HG02938 (cell line): ENCODE data around the gene PDE4A.
"Not testable (repeated sequence)": the region's sequence is repeated elsewhere in the genome, so short reads cannot be mapped to it uniquely, and the experiment has no call there.

ENCODE experiments used
- ATAC-seq: cut with Tn5 transposase; IDR thresholded peaks from one replicate; pipeline ENCODE4 v1.9.1; 2021; ENCODE audit warnings: mild to moderate bottlenecking, moderate library complexity; ENCODE audit not compliant: unreplicated experiment

Gene PDE4A

DNA sequence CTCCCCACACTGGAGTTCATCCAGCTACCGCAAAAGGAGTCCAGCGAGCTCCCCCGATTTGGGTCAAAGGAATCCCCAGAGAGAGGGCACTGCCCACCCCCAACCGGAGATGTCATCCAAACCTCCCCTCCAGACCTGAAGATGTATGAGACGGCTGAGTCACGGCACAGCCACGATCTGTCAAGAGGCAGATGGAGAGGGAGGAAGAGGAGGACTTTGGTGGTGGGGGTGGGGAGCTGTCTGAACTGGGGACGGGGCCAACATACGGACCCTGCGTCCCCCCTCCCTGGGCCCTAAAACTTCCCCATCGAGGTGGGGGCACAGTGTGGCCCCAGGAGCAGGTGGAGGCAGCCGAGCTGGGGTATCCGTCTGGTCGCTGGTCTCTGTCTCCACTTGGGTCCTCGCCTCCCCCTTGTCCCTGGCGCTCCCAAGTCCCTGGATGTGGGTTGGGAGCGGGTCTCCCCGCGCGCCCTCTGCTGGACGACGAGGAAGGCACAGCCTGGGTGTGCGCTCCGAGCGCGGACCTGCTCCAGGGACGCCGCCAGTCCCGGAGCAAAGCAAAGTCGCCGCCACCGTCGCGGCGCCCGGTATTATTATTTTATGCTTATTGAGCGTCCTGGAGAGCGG, 3.8 kb downstream of the PDE4A start:
- no peak for ATAC-seq

- no peak for ATAC-seq
Measured at GRCh38 chr19:10427169-10427568, 6.8 kb downstream of the PDE4A start.

- no peak for ATAC-seq
Measured at GRCh38 chr19:10428996-10429381, 8.7 kb downstream of the PDE4A start.

DNA sequence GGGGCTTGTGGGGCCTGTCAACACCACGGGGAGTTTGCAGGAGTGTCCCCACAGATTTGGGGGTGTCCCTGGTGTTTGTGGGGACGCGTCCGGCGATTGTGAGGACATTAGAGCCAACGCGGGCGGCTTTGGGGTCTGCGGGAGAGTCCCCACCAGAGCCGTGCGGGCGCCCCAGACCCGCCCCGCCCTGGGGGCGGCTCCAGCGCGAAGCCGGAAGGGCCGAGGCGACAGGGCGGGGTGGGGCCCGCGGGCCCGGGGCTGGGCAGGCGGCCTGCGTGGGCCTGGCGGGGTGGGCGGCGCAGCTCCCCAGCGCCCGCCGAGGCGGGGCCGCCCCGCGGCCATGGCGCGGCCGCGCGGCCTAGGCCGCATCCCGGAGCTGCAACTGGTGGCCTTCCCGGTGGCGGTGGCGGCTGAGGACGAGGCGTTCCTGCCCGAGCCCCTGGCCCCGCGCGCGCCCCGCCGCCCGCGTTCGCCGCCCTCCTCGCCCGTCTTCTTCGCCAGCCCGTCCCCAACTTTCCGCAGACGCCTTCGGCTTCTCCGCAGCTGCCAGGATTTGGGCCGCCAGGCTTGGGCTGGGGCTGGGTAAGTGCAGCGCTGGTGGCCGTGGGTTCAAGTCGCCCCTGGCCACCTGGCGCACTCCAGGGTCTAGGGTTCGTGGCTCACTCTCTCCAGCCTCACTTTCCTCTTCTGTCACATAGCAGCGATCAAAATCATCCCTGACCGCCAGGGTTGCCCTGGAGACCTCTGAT, 10.3 kb downstream of the PDE4A start:
- no peak for ATAC-seq

DNA sequence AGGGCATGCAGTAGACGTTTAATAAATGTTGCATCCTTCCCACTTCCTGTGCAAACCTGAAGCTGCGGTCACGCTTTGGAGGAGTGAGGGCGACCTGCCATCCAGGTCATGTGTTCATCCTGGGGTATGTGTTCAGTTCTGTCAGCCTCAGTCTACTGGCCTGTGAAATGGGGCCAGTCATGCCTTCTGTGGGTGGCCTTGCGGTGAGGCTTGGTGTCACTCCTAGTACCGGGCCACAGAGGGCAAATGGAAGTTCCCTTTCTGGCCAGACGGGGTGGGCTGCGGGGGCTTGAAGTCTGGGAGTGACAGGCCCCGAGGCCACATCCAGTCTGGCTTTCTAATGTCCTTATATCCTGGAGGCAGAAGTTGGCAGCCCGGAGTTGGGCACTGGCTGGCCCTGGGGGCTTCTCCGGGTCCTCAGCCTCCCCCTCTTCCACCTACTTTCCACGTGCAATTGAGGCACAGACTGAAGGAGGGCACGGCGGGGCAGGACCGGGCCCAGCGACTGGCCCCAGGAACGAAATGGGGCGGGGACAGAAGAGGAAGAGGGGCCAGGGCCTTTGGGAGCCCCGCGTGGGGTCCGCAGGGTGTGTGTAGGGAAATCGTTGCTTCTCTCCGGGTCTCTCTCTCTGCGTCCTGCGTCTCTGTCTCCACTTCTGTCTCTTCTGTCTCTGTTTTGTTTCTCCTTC, 11.1 kb downstream of the PDE4A start:
- ATAC-seq = no peak

DNA sequence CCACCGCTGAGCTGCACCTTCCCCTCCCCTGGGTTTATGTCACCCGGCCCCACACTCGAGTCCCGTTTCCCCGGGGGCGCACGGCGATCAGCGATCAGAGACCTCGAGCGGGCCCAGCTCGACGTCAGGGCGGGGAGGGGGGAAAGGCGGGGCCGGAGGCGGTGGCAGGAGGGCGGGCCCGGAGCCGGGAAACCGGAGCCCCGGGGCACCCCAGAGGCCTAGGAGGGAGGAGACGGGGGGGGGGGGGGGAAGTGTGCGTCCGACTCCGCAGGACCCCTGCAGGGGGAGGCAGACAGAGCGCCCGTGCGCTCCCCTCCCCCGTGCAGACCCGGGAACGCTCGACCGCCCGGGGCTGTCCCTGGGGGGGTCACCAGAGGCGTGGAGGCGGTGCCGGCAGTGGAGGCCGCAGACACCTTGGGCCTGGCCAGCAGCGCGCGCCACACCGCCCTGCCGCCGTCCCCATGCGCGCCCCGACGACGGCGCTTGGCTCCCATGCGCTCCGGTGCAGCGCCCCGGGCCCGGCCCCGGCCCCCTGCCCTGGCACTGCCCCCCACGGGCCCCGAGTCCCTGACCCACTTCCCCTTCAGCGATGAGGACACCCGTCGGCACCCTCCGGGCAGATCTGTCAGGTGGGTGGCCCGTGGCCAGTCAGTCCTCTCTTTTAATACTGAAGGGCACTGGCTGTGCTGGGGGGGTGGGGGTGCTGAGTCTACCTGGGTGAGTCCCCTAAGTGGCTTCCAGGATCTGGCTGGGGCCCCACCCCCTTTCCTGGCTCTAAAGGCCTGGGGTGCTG, 11.8 kb downstream of the PDE4A start:
- ATAC-seq = no peak

- ATAC-seq = no peak
Measured at GRCh38 chr19:10432736-10433130, 12.4 kb downstream of the PDE4A start.

GRCh38 chr19:10433131-10433536, 12.8 kb downstream of the PDE4A start:
- no peak for ATAC-seq

DNA sequence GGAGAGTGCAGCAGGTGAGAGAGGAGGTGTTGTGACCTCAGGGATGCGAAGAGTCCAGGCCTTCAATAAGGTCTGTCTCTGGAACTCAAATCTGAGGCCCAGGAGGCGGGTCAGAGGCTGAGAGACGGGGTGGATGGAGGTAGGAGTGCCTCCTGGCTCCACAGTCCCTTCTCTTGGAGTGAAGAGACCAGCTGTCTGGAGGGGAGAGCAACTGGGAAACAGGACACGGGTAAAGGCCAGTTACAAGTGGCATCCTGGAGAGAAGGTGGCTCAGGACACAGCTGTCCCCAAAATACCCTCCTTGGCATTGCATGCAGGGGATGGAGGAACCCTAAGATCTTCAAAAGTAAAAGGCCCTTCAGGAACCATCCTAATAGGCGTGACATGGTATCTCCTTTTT, 19.2 kb downstream of the PDE4A start:
- no peak for ATAC-seq

- no peak for ATAC-seq
Measured at GRCh38 chr19:10442698-10443097, 22.4 kb downstream of the PDE4A start.

DNA sequence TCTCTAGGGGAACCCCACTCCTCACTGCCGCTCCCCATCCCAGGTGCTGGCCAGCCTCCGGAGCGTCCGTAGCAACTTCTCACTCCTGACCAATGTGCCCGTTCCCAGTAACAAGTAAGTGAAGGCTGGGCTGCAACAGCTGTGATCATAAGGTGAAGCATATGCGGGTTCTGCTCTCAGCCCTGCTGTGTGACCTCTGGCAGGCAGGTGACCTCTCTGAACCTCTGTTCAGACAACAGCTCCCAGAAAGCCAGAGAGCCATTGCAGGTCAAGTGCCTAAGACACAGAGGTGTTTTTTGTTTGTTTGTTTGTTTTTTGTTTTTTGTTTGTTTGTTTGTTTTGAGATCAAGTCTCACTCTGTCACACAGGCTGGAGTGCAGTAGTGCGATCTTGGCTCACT, 28.7 kb downstream of the PDE4A start:
- no peak for ATAC-seq

GRCh38 chr19:10450191-10450852, 30.0 kb downstream of the PDE4A start:
- ATAC-seq = no peak

GRCh38 chr19:10450853-10451609, 30.7 kb downstream of the PDE4A start:
- ATAC-seq = no peak

GRCh38 chr19:10452726-10453618, 32.6 kb downstream of the PDE4A start:
- ATAC-seq = no peak

GRCh38 chr19:10453852-10454251, 33.5 kb downstream of the PDE4A start:
- no peak for ATAC-seq

DNA sequence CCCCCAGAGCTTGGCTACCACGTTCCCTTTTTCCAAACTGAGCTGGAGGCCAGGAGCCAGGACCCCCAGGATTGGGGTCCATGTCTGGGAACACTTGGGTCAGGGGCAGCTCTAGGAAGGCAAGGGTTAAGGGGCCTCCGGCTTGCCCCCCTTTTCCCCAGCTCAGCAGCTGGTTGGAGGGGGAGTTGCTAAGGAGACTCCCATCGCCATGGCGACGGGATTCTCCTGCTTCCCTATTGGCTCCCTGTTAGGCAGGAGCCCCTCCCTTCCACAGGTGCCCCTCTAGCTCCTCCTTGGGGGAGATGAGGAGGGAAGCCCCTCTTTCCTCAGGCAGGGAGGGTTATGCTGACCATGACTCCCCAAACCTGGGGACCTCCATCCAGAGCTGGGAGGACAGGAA, 33.9 kb downstream of the PDE4A start:
- no peak for ATAC-seq

GRCh38 chr19:10458733-10459132, 38.4 kb downstream of the PDE4A start:
- ATAC-seq = not testable (repeated sequence)

DNA sequence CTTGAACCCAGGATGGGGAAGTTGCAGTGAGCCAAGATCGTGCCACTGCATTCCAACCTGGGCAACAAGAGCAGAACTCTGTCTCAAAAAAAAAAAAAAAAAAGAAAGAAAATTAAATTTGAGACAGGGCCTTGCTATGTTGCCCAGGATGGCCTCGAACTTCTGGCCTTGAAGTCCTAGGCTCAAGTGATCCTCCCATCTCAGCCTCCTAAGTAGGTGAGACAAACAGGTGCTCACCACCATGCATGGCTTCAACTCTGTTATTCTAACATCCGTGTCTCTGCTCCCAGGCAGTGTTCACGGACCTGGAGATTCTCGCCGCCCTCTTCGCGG, 40.3 kb downstream of the PDE4A start:
- ATAC-seq = no peak
